HFF-Myc (cell line): ENCODE results near the gene BRAF.

Source experiments
- DNase-seq: peaks from one replicate; pipeline ENCODE4 v3.0.0-alpha.2; 2011; ENCODE audit warnings: low read depth; ENCODE audit errors: extremely low read depth
- H3K4me3 ChIP-seq: replicated peaks from 2 replicates; pipeline ENCODE4 v1.5.1; 2011; ENCODE audit warnings: low read depth, mild to moderate bottlenecking, control low read depth, low read length
- CTCF ChIP-seq: IDR thresholded peaks from 2 replicates; pipeline ENCODE4 v1.5.1; 2012; ENCODE audit warnings: mild to moderate bottlenecking, low read depth, low read length, control low read depth; ENCODE audit errors: missing control alignments

The BRAF gene

DNA sequence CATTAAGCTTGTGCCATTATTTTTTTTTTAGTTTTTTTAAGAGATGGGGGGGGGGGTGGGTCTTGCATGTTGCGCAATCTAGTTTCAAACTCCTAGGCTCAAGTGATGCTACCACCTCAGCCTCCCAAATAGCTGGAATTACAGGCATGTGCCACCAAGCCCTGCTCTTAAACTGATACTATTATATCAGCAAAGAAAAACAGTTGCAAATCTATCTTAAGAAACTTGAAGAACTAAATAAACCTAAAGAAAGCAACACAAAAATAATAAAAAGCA, 47.5 kb downstream of the BRAF start:
- H3K4me3 ChIP-seq, result no peak overlapping the region
- TF ChIP-seq CTCF, result no peak
- no peak for DNase-seq

DNA sequence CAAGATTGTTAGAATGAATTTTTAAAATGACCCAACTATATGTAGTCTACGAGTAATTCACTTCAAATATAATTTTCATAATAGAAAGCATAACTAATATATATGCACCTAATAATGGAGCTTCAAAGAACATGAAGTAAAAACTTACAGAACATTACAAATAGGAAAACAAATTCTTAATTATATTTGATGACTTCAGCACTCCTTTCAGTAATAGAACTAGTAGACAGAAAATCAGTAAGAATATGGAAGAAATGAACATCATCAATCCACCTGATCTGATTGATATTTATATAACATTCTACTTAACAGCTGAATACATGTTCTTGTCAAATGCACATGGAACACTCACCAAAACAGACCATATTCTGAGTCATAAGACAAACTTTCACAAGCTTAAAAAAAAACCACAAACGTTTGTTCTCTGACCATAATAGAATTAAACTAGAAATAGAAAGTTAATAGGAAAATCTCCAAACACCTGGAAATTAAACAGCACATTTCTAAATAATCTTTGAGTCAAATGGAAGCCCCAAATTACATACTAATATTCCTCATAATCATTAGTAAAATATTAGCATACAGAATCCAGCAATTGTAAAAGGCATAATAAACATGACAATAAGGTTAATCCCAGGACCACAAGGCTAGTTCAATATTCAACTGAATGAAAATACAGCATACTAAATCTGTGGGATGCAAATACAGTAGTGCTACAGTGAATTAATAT, 48.0 kb downstream of the BRAF start:
- DNase-seq, result peak; percentile 29
- no peak overlapping the region for H3K4me3 ChIP-seq
- no peak for TF ChIP-seq CTCF

DNA sequence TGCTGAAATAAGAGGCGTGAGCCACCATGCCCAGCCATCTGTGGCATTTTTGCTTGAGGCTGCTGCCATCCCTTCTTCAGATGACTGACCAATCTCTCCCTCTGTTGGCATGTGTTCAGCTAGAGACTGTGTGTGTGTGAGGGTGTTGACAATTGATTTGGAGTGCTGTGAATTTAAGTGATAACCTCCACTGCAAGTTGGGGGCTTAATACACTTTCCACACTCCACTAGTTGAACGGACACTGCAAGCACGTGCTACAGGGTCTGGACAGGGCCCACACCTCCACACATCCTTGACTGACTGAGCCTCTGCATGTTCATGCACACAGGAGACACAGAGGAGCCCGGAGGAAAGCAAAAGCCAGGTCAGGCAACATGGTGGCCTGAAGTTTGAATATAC, 51.3 kb downstream of the BRAF start:
- DNase-seq, result no peak
- H3K4me3 ChIP-seq, result no peak overlapping the region
- TF ChIP-seq CTCF, result no peak

- no peak for TF ChIP-seq CTCF
- DNase-seq, result no peak
- H3K4me3 ChIP-seq, result no peak overlapping the region
These were observed 54.7 kb downstream of the BRAF start for GRCh38 chr7:140870003-140870402.

- DNase-seq, result no peak
- no peak for TF ChIP-seq CTCF
- H3K4me3 ChIP-seq, result no peak overlapping the region
These were observed 55.3 kb downstream of the BRAF start for GRCh38 chr7:140869430-140869829.

- H3K4me3 ChIP-seq, result no peak overlapping the region
- DNase-seq, result no peak
- no peak for TF ChIP-seq CTCF
These were observed 57.0 kb downstream of the BRAF start for GRCh38 chr7:140867467-140868462.
